HG03520 (cell line): ENCODE measurements around the gene TRIM66.

Experiments used
- ATAC-seq: cut with Tn5 transposase; IDR thresholded peaks from one replicate; pipeline ENCODE4 v1.9.1; 2021; ENCODE audit warnings: mild to moderate bottlenecking, moderate library complexity; ENCODE audit not compliant: unreplicated experiment

The TRIM66 gene

DNA sequence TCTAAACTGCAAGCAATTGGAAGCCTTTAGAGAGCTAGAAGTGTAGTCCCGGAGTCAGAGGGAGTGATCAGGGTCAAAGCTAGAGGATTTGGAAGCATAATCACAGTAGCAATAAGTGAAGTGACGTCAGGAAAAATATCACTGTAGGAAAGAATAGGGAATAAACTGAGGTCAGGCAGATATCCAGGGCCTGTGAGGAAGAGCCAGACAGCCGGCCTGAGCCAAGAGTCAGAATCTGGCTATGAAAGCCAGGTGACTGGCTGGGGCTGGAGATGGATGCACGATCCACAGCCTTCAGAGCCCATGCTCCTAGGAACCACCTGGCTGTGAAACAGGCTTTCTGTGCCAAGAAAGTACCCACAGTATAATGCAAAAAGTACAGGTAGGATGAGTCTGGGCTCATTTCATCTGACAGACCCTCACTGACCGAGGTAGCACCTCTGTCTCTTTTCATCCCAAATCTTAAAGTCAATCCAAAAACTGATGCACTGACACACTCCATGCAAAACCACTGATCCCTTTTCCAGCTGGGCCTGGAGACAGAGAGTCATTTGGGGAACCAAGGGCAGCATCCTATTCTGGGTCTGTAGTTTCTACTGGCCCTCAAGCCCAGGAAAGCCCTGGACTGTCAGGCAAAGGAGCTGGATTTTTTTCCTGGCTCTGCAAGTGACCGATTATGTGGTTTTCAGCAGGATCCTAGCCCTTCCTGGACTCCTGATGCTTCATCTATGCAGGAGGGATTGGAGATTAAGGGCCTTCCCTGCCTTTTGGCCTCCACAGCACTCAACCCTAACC lies 21.3 kb downstream of the TRIM66 start:
- ATAC-seq, result no peak

GRCh38 chr11:8658321-8659057 lies 24.0 kb downstream of the TRIM66 start:
- ATAC-seq, result no peak

GRCh38 chr11:8656291-8656690 lies 26.2 kb downstream of the TRIM66 start:
- no peak for ATAC-seq

GRCh38 chr11:8654503-8654902 lies 28.0 kb downstream of the TRIM66 start:
- ATAC-seq, result no peak

DNA sequence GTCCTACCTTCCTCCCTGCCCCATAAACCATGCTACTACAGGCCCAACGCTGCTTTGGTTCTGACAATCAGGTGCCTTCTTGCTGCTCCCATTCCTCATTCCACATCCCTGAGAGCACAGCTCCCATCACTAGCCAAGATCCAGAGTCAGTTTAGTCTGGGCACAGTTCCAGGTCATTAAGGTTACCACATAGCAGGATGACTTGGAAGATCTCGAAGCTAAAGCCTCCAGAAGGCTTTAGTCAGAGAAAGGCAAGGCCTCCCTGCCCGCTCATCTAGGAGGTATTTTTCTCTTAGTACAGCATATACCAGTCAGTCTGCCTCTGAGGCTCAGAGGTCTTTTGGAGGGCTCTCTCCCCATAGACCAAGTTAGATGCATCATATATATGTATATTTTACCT lies 30.3 kb downstream of the TRIM66 start:
- no peak for ATAC-seq

- no peak for ATAC-seq
Observed at GRCh38 chr11:8650401-8650990, 32.0 kb downstream of the TRIM66 start.

DNA sequence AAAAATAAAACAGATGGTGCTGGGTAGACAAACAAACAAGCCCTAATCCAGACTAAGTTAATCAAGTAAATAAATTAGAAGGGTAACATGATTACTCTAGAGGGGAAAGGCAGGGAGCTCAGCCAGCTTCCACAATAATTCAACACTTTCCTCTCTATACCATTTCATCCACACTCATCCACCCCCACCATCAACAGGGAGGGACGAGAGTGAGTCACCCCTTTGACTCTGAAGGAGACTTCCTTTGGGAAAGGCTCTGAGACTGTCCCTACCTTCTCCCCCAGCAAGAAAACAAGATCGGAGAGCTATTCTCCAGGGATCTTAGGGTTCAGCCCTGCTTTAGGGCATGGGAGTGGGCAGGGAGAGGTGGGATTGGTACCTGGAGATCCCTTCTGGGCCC lies 33.1 kb downstream of the TRIM66 start:
- ATAC-seq, result no peak

DNA sequence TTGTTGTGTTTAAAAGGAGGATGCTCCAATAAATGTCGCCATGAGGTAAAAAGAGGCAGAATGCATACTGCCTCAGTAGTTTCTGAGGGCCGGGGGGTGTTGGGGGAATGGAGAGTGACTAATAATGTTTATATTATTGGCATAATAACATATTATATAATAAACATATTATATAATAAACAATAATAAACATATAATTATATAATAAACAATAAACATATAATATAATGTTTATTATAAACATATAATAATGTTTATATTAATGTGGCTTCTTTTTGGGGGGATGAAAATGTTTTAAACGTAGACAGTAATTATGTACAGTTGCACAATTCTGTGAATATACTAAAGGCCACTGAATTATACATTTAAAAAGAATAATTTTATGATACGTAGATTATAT lies 35.6 kb downstream of the TRIM66 start:
- ATAC-seq, result no peak

- no peak for ATAC-seq
Observed at GRCh38 chr11:8642196-8642841, 40.1 kb downstream of the TRIM66 start.

- ATAC-seq, result no peak
Observed at GRCh38 chr11:8641332-8641731, 41.1 kb downstream of the TRIM66 start.

GRCh38 chr11:8640267-8640906 lies 42.1 kb downstream of the TRIM66 start:
- ATAC-seq, result no peak

DNA sequence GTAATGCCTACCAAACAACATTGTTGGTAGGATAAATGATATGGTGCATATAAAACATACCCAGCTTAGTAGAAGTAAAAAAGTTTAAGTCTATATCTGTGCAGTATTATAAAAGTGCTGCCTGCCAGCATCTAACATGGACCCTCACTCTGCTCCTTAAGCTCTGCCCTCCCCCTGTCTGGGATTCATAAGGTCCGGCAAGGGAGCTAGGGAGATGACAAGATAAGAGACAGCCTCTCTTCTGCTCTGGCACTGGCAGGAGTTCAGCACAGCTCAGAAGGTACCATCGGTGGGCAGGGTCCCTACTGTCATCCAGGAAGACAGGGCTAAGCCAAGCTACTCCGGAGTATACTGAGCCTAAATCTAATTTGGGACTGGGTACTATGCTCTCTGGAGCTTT lies 42.8 kb downstream of the TRIM66 start:
- no peak for ATAC-seq

DNA sequence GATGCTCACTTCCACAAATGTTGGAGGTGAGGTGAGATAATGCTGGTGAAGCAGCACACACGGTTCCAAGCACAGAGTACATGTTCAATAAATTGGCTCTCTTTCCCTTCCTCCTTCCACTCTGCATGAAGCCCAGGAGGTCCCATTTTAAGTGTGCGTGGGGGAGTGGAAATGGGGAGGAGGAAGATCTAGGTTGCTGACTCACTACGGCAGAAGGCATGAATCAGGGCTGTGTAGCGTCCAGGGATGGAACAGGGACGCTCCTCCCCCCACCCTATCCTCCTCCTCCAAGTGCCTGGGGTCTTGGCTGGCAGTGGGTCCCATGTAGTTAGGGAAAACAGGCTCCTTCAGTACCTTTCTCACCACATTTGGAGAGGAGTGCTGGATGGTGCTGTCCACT lies 44.2 kb downstream of the TRIM66 start:
- no peak for ATAC-seq

GRCh38 chr11:8636127-8636526 lies 46.3 kb downstream of the TRIM66 start:
- no peak for ATAC-seq

DNA sequence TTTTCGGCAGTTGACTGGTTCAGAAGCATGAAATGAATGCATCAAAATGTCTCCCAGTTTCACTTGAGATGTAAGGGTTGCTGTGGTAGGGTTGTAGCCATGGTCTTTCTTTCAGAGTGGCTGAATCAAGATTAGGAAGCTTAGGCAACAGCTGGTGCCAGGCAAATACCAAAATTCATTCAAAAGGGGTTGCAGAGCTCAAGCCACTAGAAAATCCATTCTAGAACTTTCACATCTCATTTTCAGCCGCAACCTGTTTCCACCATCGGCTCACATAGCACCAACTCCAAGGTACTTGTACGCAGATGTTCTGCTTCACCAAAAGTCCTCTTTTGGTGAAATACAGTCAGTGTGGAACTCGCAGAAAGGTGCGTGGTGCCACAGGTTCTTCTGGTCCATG lies 48.0 kb downstream of the TRIM66 start:
- no peak for ATAC-seq

DNA sequence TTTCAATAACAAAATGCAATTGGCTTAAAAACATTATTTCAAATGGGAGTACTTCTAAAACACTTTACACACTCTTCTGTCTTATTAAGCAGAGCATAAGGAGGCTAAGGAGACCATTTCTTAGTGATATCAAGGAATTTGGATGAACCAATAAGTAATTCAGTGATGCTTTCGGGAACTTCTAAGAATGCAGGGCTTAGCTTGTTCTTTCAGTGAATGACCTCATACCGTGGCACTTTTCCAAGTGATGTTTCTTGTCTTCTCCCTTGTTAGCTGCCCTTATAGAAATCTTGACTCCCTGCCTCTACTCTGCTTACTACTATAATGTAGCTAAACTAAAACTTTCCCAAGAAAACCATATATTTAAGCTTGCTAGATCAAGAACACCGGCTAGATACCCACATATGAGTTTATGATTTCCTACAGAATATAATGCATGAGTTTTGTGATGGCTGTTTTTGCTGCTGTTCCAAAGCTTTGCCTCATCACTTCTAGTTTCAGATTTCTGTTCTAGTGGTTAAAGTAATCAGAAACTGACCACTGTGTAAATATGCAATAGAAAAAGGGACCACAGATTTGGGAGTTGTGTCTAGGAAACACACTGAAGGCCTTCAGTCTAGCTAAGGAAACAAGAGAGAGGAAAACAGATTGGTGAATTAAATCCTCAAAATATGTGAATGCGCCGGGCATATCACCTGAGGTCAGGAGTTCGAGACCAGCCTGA lies 50.9 kb downstream of the TRIM66 start:
- no peak for ATAC-seq

GRCh38 chr11:8624698-8625097 lies 57.8 kb downstream of the TRIM66 start:
- no peak for ATAC-seq

DNA sequence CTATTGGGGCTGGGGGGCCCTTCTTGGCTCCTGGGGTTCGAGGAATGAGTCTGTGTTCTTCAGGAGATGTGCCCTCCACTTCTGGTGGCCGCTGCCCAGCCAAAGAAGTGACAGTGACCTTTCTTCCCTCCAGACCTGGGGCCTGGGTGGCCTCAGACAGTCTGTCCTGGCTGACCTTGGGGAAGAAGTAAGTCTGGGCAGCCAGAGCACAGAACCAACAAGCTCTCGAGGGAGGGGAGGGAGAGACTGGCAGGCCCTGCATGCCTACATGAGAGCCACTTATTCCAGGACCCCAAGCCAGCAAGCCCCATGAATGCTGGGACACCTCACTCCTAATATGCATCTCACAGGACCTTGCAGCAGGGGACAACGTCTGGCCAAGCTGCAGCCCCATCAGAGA lies 61.3 kb downstream of the TRIM66 start:
- ATAC-seq, result no peak

DNA sequence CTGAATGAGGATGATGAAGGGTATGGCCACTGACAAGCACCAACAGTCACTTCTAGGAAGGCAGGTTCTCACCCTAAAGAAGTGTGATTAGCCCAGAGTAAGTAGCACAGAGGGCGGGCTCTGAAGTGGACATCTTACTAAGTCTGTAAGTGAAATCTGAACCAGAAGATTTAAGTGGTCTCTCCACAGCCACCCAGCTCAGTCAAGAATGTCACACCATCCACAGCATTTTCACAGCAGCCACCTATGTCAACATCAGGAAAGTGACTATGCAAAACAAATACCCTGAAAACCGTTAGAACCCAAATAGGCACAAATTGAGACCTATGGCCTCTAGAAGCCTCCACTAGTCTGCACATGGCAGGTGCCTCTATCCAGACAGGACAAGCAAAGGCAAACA lies 65.4 kb downstream of the TRIM66 start:
- no peak for ATAC-seq

- ATAC-seq, result no peak
Observed at GRCh38 chr11:8615291-8616032, 67.0 kb downstream of the TRIM66 start.
